ENCODE measurements around the gene ZNF786. TPM values are rescaled to one million over a fixed set of nuclear protein-coding genes. Genes with fewer than 3 reads are reported as not detected.

The ZNF786 gene
- total and polyA plus RNA-seq, 2 donors (not counting 1 experiment from before 2014, with no cell fraction given), result 1.8 to 4.6 TPM

GRCh38 chr7:149048805-149049204, 41.7 kb downstream of the ZNF786 start:
- H3K4me1 ChIP-seq (ENCODE audit: control insufficient read depth, extremely low read depth, insufficient read depth, low read length), result no peaks in the 10 kb centered on the region
- no peak overlapping the region for H3K27ac ChIP-seq (ENCODE audit: insufficient read depth, low read length)
- no peak overlapping the region for H3K9ac ChIP-seq (ENCODE audit: insufficient read depth, low read length)
- no peaks in the 10 kb centered on the region for H4K20me1 ChIP-seq (ENCODE audit: control insufficient read depth, extremely low read depth, insufficient read depth, low read length)
- no peak overlapping the region for H3K4me3 ChIP-seq (replicated peaks in 1 of 4; ENCODE audit: control extremely low read depth in 1 of 4, insufficient read depth in 1 of 4, low read depth in 3 of 4, low read length in 4 of 4)
- TF ChIP-seq, protein P1, sequence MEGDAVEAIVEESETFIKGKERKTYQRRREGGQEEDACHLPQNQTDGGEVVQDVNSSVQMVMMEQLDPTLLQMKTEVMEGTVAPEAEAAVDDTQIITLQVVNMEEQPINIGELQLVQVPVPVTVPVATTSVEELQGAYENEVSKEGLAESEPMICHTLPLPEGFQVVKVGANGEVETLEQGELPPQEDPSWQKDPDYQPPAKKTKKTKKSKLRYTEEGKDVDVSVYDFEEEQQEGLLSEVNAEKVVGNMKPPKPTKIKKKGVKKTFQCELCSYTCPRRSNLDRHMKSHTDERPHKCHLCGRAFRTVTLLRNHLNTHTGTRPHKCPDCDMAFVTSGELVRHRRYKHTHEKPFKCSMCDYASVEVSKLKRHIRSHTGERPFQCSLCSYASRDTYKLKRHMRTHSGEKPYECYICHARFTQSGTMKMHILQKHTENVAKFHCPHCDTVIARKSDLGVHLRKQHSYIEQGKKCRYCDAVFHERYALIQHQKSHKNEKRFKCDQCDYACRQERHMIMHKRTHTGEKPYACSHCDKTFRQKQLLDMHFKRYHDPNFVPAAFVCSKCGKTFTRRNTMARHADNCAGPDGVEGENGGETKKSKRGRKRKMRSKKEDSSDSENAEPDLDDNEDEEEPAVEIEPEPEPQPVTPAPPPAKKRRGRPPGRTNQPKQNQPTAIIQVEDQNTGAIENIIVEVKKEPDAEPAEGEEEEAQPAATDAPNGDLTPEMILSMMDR (conservative IDR thresholded peaks at IDR 0.05 in 1 of 2, IDR thresholded peaks at IDR 0.05 in 1 of 2; ENCODE audit: low read depth in 1 of 2, low read length in 2 of 2), result no peak
- no peak for TF ChIP-seq EZH2 (IDR thresholded peaks at IDR 0.05; ENCODE audit: low read length, missing control alignments)
- no peaks in the 10 kb centered on the region for H3K27me3 ChIP-seq (ENCODE audit: control insufficient read depth, insufficient read depth, low read length)
- H3K4me2 ChIP-seq (ENCODE audit: extremely low read depth, insufficient read depth, low read length), result no peak overlapping the region
- H2AFZ ChIP-seq (ENCODE audit: low read length), result no peak overlapping the region
- DNase-seq (ENCODE audit: low read depth in 2 of 2), result no peak
- no peaks in the 10 kb centered on the region for H3K36me3 ChIP-seq (ENCODE audit: control insufficient read depth, insufficient read depth, low read length)
- H3K9me3 ChIP-seq (ENCODE audit: control insufficient read depth, insufficient read depth, low read depth, low read length), result no peaks in the 10 kb centered on the region
- no peaks in the 10 kb centered on the region for H3K79me2 ChIP-seq (ENCODE audit: control insufficient read depth, insufficient read depth, low read length)

DNA sequence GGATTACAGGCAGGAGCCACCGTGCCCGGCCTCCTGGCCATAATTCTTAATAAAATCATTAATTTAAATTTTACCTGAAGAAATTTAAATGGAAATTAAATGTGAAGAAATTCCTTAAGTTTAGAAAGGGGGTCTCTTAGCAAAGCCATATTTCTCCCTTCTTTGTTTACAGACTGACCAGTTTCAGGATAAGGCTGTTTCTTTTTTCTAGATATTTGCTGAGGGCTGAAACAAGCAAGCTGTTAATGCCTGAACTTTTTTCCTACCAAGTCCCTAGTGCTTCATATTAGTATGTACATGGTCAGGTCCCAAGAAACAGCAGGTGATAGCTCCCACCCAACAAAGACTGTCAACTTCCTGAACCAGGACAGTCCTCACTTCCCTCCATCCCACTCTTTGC, 44.1 kb downstream of the ZNF786 start:
- H3K4me3 ChIP-seq (replicated peaks in 1 of 4; ENCODE audit: control extremely low read depth in 1 of 4, insufficient read depth in 1 of 4, low read depth in 3 of 4, low read length in 4 of 4), result no peak overlapping the region
- H2AFZ ChIP-seq (ENCODE audit: low read length), result no peak overlapping the region
- TF ChIP-seq, protein P1 (conservative IDR thresholded peaks at IDR 0.05 in 1 of 2, IDR thresholded peaks at IDR 0.05 in 1 of 2; ENCODE audit: low read depth in 1 of 2, low read length in 2 of 2), result no peak
- TF ChIP-seq EZH2 (IDR thresholded peaks at IDR 0.05; ENCODE audit: low read length, missing control alignments), result no peak
- H3K27me3 ChIP-seq (ENCODE audit: control insufficient read depth, insufficient read depth, low read length), result no peaks in the 10 kb centered on the region
- no peak overlapping the region for H3K4me2 ChIP-seq (ENCODE audit: extremely low read depth, insufficient read depth, low read length)
- H3K9ac ChIP-seq (ENCODE audit: insufficient read depth, low read length), result no peak overlapping the region
- no peaks in the 10 kb centered on the region for H3K36me3 ChIP-seq (ENCODE audit: control insufficient read depth, insufficient read depth, low read length)
- no peak for DNase-seq (ENCODE audit: low read depth in 2 of 2)
- no peak overlapping the region for H3K27ac ChIP-seq (ENCODE audit: insufficient read depth, low read length)
- no peaks in the 10 kb centered on the region for H4K20me1 ChIP-seq (ENCODE audit: control insufficient read depth, extremely low read depth, insufficient read depth, low read length)
- H3K4me1 ChIP-seq (ENCODE audit: control insufficient read depth, extremely low read depth, insufficient read depth, low read length), result no peaks in the 10 kb centered on the region
- no peaks in the 10 kb centered on the region for H3K9me3 ChIP-seq (ENCODE audit: control insufficient read depth, insufficient read depth, low read depth, low read length)
- no peaks in the 10 kb centered on the region for H3K79me2 ChIP-seq (ENCODE audit: control insufficient read depth, insufficient read depth, low read length)

- Histone ChIP-seq H3K79me2 (ENCODE audit: control insufficient read depth, insufficient read depth, low read length) (no peaks in the 10 kb centered on the region), H3K27me3 (ENCODE audit: control insufficient read depth, insufficient read depth, low read length) (no peaks in the 10 kb centered on the region), H3K4me1 (ENCODE audit: control insufficient read depth, extremely low read depth, insufficient read depth, low read length) (no peaks in the 10 kb centered on the region), H3K27ac (ENCODE audit: insufficient read depth, low read length) (no peak overlapping the region), H3K36me3 (ENCODE audit: control insufficient read depth, insufficient read depth, low read length) (no peaks in the 10 kb centered on the region), H2AFZ (ENCODE audit: low read length) (no peak overlapping the region), H3K4me3 (replicated peaks in 1 of 4; ENCODE audit: control extremely low read depth in 1 of 4, insufficient read depth in 1 of 4, low read depth in 3 of 4, low read length in 4 of 4) (no peak overlapping the region), H4K20me1 (ENCODE audit: control insufficient read depth, extremely low read depth, insufficient read depth, low read length) (no peaks in the 10 kb centered on the region), H3K4me2 (ENCODE audit: extremely low read depth, insufficient read depth, low read length) (no peak overlapping the region), H3K9ac (ENCODE audit: insufficient read depth, low read length) (no peak overlapping the region), H3K9me3 (ENCODE audit: control insufficient read depth, insufficient read depth, low read depth, low read length) (no peaks in the 10 kb centered on the region)
- DNase-seq (ENCODE audit: low read depth in 2 of 2), result no peak
- no peak for TF ChIP-seq EZH2 (IDR thresholded peaks at IDR 0.05; ENCODE audit: low read length, missing control alignments)
- TF ChIP-seq, protein P1 (conservative IDR thresholded peaks at IDR 0.05 in 1 of 2, IDR thresholded peaks at IDR 0.05 in 1 of 2; ENCODE audit: low read depth in 1 of 2, low read length in 2 of 2), result no peak
Measured at GRCh38 chr7:149043936-149044335, 46.6 kb downstream of the ZNF786 start.
